Measurements from ENCODE around the gene PAIP2B.
"Not testable (repeated sequence)": the region's sequence is repeated elsewhere in the genome, so short reads cannot be mapped to it uniquely, and the experiment has no call there.

PAIP2B gene

DNA sequence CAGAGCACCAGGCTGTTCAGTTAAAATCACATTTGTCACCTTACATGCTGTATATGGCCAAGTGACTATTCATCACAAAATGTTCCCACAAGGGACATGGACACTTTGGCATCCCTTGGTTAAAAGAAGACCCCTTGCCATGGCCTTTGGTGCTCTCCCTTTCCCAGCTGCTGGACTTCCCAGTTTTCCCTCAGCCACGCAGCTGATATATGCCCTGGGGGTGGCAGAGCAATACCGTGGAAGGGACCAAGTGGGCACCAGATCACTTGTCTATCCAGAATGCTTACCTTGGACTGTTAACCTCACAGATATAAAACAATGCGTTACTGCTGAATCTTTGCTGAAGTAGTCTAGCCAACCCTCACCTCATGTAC, 35.3 kb downstream of the PAIP2B start:
- no peaks in the 10 kb centered on the region for H3K9me3 ChIP-seq (ENCODE audit: control insufficient read depth, low read length)
- no peak overlapping the region for H3K4me2 ChIP-seq (ENCODE audit: low read length)
- H3K4me1 ChIP-seq = no peaks in the 10 kb centered on the region
- TF ChIP-seq CTCF (IDR thresholded peaks at IDR 0.05) = no peak
- H2AFZ ChIP-seq = no peak overlapping the region
- H3K9ac ChIP-seq = no peak overlapping the region
- no peaks in the 10 kb centered on the region for H3K79me2 ChIP-seq
- no peak overlapping the region for H3K27ac ChIP-seq
- H3K4me3 ChIP-seq (ENCODE audit: low read depth, low read length) = no peak overlapping the region
- no peaks in the 10 kb centered on the region for H3K27me3 ChIP-seq (ENCODE audit: control insufficient read depth, insufficient read depth, low read length)
- no peaks in the 10 kb centered on the region for H3K36me3 ChIP-seq (ENCODE audit: control insufficient read depth, insufficient read depth, low read length)

GRCh38 chr2:71190656-71191569, 36.0 kb downstream of the PAIP2B start:
- no peak for TF ChIP-seq CTCF (IDR thresholded peaks at IDR 0.05)
- no peaks in the 10 kb centered on the region for H3K27me3 ChIP-seq (ENCODE audit: control insufficient read depth, insufficient read depth, low read length)
- no peaks in the 10 kb centered on the region for H3K79me2 ChIP-seq
- H3K27ac ChIP-seq = no peak overlapping the region
- no peaks in the 10 kb centered on the region for H3K9me3 ChIP-seq (ENCODE audit: control insufficient read depth, low read length)
- no peak overlapping the region for H3K9ac ChIP-seq
- H3K36me3 ChIP-seq (ENCODE audit: control insufficient read depth, insufficient read depth, low read length) = no peaks in the 10 kb centered on the region
- H2AFZ ChIP-seq = no peak overlapping the region
- no peaks in the 10 kb centered on the region for H3K4me1 ChIP-seq
- no peak overlapping the region for H3K4me2 ChIP-seq (ENCODE audit: low read length)
- no peak overlapping the region for H3K4me3 ChIP-seq (ENCODE audit: low read depth, low read length)

GRCh38 chr2:71187589-71187988, 39.3 kb downstream of the PAIP2B start:
- Histone ChIP-seq H3K79me2 (no peaks in the 10 kb centered on the region), H3K4me2 (ENCODE audit: low read length) (no peak overlapping the region)

GRCh38 chr2:71186973-71187372, 39.9 kb downstream of the PAIP2B start:
- Histone ChIP-seq H3K4me2 (ENCODE audit: low read length) (no peak overlapping the region), H3K27me3 (ENCODE audit: control insufficient read depth, insufficient read depth, low read length) (no peaks in the 10 kb centered on the region), H3K4me1 (no peaks in the 10 kb centered on the region), H3K9ac (no peak overlapping the region), H3K27ac (no peak overlapping the region), H3K4me3 (ENCODE audit: low read depth, low read length) (no peak overlapping the region), H2AFZ (no peak overlapping the region), H3K9me3 (ENCODE audit: control insufficient read depth, low read length) (no peaks in the 10 kb centered on the region), H3K79me2 (no peaks in the 10 kb centered on the region), H3K36me3 (ENCODE audit: control insufficient read depth, insufficient read depth, low read length) (no peaks in the 10 kb centered on the region)
- no peak for TF ChIP-seq CTCF (IDR thresholded peaks at IDR 0.05)

More at GRCh38 chr2:71187589-71187988, 39.3 kb downstream of the PAIP2B start:
- H2AFZ ChIP-seq = no peak overlapping the region
- no peak overlapping the region for H3K4me3 ChIP-seq (ENCODE audit: low read depth, low read length)
- no peak overlapping the region for H3K9ac ChIP-seq
- no peaks in the 10 kb centered on the region for H3K36me3 ChIP-seq (ENCODE audit: control insufficient read depth, insufficient read depth, low read length)
- no peaks in the 10 kb centered on the region for H3K27me3 ChIP-seq (ENCODE audit: control insufficient read depth, insufficient read depth, low read length)
- H3K4me1 ChIP-seq = no peaks in the 10 kb centered on the region
- no peak overlapping the region for H3K27ac ChIP-seq
- H3K9me3 ChIP-seq (ENCODE audit: control insufficient read depth, low read length) = no peaks in the 10 kb centered on the region
- TF ChIP-seq CTCF (IDR thresholded peaks at IDR 0.05) = no peak

DNA sequence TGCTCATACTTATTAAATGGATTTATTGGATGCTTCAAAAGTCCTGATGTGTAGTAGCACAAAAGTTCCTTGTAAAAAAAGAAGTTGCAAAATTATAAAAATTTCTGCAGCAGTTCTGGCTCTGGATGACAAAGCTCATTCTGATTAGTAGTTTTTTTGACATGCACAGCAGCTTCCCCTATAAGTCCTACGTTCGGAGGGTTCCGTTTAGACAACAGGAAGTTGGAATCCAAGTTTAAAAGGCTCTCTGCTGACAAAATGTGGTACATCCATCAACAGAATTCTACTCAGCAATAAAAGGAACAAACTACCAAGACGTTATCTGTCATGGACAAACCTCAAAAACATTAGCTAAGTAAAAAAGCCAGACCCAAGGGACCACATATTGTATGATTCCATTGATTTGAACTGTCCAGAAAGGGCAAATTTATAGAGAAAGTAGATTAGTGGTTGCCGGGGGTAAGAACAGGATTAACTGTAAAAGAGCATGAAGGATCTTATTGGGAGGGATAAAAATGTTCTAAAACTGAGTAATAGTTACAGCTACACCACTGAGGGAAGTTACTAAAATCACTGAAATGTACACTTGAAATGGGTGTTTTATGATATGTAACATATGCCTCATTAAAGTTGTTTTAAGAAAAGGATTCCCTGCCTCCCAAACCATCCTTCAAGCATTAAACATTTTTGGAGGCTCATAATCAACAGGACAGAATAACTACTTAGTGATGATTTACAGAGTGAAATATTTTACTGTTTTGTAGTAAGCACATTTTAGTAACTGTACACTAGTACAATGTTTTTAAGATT, 43.4 kb downstream of the PAIP2B start:
- H3K79me2 ChIP-seq; H3K4me3 ChIP-seq (ENCODE audit: low read depth, low read length); H3K4me2 ChIP-seq (ENCODE audit: low read length); H3K36me3 ChIP-seq (ENCODE audit: control insufficient read depth, insufficient read depth, low read length); H3K9ac ChIP-seq; H3K4me1 ChIP-seq; H3K27ac ChIP-seq; H3K9me3 ChIP-seq (ENCODE audit: control insufficient read depth, low read length); H2AFZ ChIP-seq; H3K27me3 ChIP-seq (ENCODE audit: control insufficient read depth, insufficient read depth, low read length): not testable (repeated sequence)
